A549 (cell line): ENCODE measurements around the gene DENND10.

Experiments
- CHD2 ChIP-seq: fragments of 150-350 bp; IDR thresholded peaks from 2 replicates; pipeline ENCODE4 v1.6.1; 2014; ENCODE audit warnings: low read length; ENCODE audit not compliant: partially characterized antibody
- HEYL ChIP-seq: fragments of 250-450 bp; sonication (Bioruptor Pico); IDR thresholded peaks from 2 replicates; pipeline ENCODE4 v1.8.0; 2021; ENCODE audit warnings: mild to moderate bottlenecking, moderate library complexity
- JUNB ChIP-seq: fragments of >200 bp; sonication (Bioruptor Twin); formaldehyde crosslinking; IDR thresholded peaks from 2 replicates; pipeline ENCODE4 v1.6.1; 2016
- POLR2A ChIP-seq: IDR thresholded peaks from 2 replicates; pipeline ENCODE4 v1.6.1; 2012; ENCODE audit warnings: mild to moderate bottlenecking, low read length
- TP53 ChIP-seq: fragments of 250-450 bp; sonication (Bioruptor Pico); IDR thresholded peaks from 2 replicates; pipeline ENCODE4 v1.5.0; 2021; ENCODE audit warnings: mild to moderate bottlenecking, moderate library complexity
- TF ChIP-seq, protein P1 (sequence below): fragments of >200 bp; sonication (Bioruptor Twin); formaldehyde crosslinking; IDR thresholded peaks from 3 replicates; pipeline ENCODE4 v1.5.1; 2016

DNA sequence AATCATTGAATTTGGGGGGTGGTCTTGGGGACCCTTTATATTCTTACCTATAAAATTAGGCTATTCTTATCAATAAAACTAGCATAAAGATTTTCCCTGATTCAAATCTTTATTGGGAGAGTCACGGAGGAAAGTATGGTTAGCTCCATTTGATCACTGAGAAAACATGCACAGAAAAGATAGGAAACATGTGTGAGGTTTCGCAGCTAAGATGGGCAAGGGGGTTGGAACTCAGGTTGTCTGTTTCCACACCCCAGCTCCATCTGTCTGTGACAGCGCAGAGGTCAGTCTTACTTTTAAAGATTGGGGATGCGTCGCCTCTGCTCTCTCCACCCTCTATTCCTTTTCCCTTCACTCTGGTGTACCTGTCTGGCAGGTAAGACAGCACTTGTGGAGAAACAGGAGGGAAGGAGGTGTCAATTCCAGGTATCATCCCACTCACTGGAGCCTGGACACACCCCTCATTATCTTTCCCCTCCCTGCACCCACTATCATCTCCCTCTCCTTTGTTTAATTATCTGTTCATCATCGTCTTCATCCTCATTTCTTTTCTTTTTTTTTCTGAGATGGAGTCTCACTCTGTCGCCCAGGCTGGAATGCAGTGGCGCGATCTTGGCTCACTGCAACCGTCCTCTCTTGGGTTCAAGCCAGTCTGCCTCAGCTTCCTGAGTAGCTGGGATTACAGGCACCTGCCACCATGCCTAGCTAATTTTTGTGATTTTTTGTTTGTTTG is 2.4 kb upstream of the DENND10 start:
- TF ChIP-seq, protein P1, sequence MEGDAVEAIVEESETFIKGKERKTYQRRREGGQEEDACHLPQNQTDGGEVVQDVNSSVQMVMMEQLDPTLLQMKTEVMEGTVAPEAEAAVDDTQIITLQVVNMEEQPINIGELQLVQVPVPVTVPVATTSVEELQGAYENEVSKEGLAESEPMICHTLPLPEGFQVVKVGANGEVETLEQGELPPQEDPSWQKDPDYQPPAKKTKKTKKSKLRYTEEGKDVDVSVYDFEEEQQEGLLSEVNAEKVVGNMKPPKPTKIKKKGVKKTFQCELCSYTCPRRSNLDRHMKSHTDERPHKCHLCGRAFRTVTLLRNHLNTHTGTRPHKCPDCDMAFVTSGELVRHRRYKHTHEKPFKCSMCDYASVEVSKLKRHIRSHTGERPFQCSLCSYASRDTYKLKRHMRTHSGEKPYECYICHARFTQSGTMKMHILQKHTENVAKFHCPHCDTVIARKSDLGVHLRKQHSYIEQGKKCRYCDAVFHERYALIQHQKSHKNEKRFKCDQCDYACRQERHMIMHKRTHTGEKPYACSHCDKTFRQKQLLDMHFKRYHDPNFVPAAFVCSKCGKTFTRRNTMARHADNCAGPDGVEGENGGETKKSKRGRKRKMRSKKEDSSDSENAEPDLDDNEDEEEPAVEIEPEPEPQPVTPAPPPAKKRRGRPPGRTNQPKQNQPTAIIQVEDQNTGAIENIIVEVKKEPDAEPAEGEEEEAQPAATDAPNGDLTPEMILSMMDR = no peak
- TF ChIP-seq HEYL = no peak
- TF ChIP-seq POLR2A = no peak
- TF ChIP-seq CHD2 = no peak
- no peak for TF ChIP-seq JUNB
- TF ChIP-seq TP53 (CRISPR knock-in tag) = no peak
